ENCODE measurements around the gene GRAMD2B.
A peak's percentile ranks its signal among the peaks of the same experiment; 100 is the strongest.

The GRAMD2B gene

DNA sequence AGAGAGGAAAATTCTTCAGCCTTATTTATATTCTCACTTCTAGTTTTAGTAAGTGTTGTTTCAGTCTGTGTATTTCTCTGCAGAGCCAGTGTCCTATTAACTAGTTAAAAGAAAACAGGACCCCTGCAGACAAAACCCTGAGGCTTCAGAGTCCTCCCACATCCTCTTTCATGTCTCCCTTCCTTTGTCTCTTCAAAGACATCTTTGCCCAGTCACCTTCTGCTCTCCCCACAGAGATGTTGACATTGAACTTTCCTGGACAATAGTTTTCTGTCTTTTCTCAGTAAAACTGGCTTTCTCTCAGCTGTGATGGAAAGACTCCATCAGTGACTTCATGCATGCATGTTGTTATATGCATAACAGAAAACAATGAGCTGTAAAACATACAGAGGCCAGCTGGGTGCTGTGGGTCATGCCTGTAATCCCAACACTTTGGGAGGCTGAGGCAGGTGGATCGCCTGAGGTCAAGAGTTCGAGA is 20.2 kb downstream of the GRAMD2B start:
- TF ChIP-seq EP300 (IDR thresholded peaks at IDR 0.05; ENCODE audit: borderline replicate concordance) (no peak), YY1 (IDR thresholded peaks at IDR 0.05; ENCODE audit: low read depth) (no peak), MAX (IDR thresholded peaks at IDR 0.05) (no peak), USF1 (IDR thresholded peaks at IDR 0.05) (no peak), CEBPB (IDR thresholded peaks at IDR 0.05) (no peak), TCF12 (IDR thresholded peaks at IDR 0.05; ENCODE audit: low read depth) (no peak), EGR1 (IDR thresholded peaks at IDR 0.05) (no peak), ZBTB7A (IDR thresholded peaks at IDR 0.05; ENCODE audit: low read depth) (no peak), RAD21 (IDR thresholded peaks at IDR 0.05; ENCODE audit: low read depth) (no peak), TAF1 (IDR thresholded peaks at IDR 0.05; ENCODE audit: low read depth) (no peak), FOXM1 (IDR thresholded peaks at IDR 0.05; ENCODE audit: borderline replicate concordance, low read depth) (no peak), NFIC (IDR thresholded peaks at IDR 0.05) (no peak), CREB1 (IDR thresholded peaks at IDR 0.05; ENCODE audit: low read depth) (no peak), TEAD4 (IDR thresholded peaks at IDR 0.05) (no peak)
- TF ChIP-seq, protein P1, sequence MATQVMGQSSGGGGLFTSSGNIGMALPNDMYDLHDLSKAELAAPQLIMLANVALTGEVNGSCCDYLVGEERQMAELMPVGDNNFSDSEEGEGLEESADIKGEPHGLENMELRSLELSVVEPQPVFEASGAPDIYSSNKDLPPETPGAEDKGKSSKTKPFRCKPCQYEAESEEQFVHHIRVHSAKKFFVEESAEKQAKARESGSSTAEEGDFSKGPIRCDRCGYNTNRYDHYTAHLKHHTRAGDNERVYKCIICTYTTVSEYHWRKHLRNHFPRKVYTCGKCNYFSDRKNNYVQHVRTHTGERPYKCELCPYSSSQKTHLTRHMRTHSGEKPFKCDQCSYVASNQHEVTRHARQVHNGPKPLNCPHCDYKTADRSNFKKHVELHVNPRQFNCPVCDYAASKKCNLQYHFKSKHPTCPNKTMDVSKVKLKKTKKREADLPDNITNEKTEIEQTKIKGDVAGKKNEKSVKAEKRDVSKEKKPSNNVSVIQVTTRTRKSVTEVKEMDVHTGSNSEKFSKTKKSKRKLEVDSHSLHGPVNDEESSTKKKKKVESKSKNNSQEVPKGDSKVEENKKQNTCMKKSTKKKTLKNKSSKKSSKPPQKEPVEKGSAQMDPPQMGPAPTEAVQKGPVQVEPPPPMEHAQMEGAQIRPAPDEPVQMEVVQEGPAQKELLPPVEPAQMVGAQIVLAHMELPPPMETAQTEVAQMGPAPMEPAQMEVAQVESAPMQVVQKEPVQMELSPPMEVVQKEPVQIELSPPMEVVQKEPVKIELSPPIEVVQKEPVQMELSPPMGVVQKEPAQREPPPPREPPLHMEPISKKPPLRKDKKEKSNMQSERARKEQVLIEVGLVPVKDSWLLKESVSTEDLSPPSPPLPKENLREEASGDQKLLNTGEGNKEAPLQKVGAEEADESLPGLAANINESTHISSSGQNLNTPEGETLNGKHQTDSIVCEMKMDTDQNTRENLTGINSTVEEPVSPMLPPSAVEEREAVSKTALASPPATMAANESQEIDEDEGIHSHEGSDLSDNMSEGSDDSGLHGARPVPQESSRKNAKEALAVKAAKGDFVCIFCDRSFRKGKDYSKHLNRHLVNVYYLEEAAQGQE (IDR thresholded peaks at IDR 0.05; ENCODE audit: low read depth): no peak

DNA sequence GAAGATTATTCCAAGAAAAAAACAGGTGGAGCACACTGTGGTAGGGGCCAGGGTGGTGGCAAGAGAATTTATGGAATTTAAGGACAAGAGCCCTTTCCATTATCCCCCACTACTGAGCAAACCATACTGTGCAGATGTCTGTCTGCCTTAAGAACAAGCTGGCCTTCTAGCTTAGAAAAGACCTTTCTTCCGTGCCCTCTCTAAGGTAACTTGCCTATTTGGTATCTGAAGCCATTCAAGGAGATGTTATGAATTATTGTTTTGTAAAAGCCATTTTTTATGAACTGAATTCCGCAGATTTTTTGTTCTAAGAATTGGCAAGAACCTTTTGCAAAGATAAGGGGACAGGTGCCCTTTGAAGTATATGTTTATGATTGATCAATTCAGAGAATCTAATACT is 20.9 kb downstream of the GRAMD2B start:
- TF ChIP-seq, protein P1 (IDR thresholded peaks at IDR 0.05; ENCODE audit: low read depth): no peak

DNA sequence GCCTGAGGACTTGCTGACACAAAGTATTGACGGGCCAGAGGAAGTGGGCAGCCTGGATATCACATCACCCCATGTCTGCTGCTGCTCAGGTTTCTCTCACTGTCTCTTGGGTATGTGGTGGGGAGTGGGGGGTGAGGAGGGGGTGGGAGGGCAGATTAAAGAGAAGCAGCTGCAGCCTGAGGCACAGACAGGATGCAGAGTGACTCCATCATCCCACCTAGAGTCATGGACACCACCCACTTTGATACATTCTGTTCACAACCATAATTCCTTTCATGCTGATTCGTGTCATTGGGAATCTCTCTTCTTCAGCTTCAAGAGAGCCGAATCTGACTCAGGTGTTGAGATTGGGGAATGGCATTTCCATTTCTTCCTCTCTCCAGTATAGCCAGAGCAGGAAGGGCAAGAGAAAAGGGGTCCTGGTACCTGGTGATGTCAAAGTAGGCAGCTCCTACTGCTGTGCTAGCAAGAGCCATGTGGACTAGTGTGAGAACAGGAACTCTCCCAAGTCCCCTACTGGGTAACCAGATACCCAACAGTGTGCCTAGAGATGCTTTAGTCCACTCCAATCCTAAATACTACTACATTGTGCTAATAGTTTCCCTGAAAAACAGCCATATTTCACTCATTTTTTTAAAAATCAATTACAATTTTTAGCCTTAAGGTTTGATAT is 22.4 kb downstream of the GRAMD2B start:
- TF ChIP-seq RAD21 (IDR thresholded peaks at IDR 0.05; ENCODE audit: low read depth) (no peak), NFIC (IDR thresholded peaks at IDR 0.05) (no peak), TAF1 (IDR thresholded peaks at IDR 0.05; ENCODE audit: low read depth) (no peak), TEAD4 (IDR thresholded peaks at IDR 0.05) (no peak)

- TF ChIP-seq EGR1 (IDR thresholded peaks at IDR 0.05): no peak
- 0 out of 2 replicates have a peak, but pooled peaks have one; percentile 18 for TF ChIP-seq EP300 (IDR thresholded peaks at IDR 0.05; ENCODE audit: borderline replicate concordance)
- TF ChIP-seq TAF1 (IDR thresholded peaks at IDR 0.05; ENCODE audit: low read depth): no peak
Measured at GRCh38 chr5:126446498-126447224, 23.5 kb downstream of the GRAMD2B start.

GRCh38 chr5:126448720-126449119 is 25.5 kb downstream of the GRAMD2B start:
- TF ChIP-seq RAD21 (IDR thresholded peaks at IDR 0.05; ENCODE audit: low read depth) (no peak), YY1 (IDR thresholded peaks at IDR 0.05; ENCODE audit: low read depth) (no peak), EGR1 (IDR thresholded peaks at IDR 0.05) (no peak), MAX (IDR thresholded peaks at IDR 0.05) (no peak), TAF1 (IDR thresholded peaks at IDR 0.05; ENCODE audit: low read depth) (no peak), NFIC (IDR thresholded peaks at IDR 0.05) (no peak), ZBTB7A (IDR thresholded peaks at IDR 0.05; ENCODE audit: low read depth) (no peak), CEBPB (IDR thresholded peaks at IDR 0.05) (no peak), EP300 (IDR thresholded peaks at IDR 0.05; ENCODE audit: borderline replicate concordance) (no peak), TCF12 (IDR thresholded peaks at IDR 0.05; ENCODE audit: low read depth) (no peak), TEAD4 (IDR thresholded peaks at IDR 0.05) (no peak)
- TF ChIP-seq, protein P1 (IDR thresholded peaks at IDR 0.05; ENCODE audit: low read depth): no peak

Data from Ishikawa (cell line).